HepG2 (cell line): Measurements from ENCODE around the gene TCEA3. TPM values are rescaled to one million over a fixed set of nuclear protein-coding genes. Genes with fewer than 3 reads are reported as not detected.

Source experiments
- ARID2 ChIP-seq: sonication (generic); formaldehyde crosslinking; IDR thresholded peaks from 2 replicates; pipeline ENCODE4 v1.8.1; 2022; ENCODE audit warnings: mild to moderate bottlenecking, missing genetic modification reagents, borderline replicate concordance
- ARNTL ChIP-seq: sonication (generic); formaldehyde crosslinking; IDR thresholded peaks from 2 replicates; pipeline ENCODE4 v1.4.0; 2020; ENCODE audit warnings: mild to moderate bottlenecking, missing genetic modification reagents
- CCDC6 ChIP-seq: sonication (generic); formaldehyde crosslinking; IDR thresholded peaks from 2 replicates; pipeline ENCODE4 v1.8.1; 2022; ENCODE audit warnings: mild to moderate bottlenecking, missing genetic modification reagents, moderate library complexity
- ETV5 ChIP-seq: IDR thresholded peaks from 2 replicates; pipeline ENCODE4 v1.6.1; 2018; ENCODE audit warnings: missing biosample characterization, missing genetic modification reagents, inconsistent platforms, borderline replicate concordance
- GATAD1 ChIP-seq: IDR thresholded peaks from 2 replicates; pipeline ENCODE4 v1.6.1; 2016; ENCODE audit warnings: missing genetic modification reagents, missing compliant biosample characterization
- KAT8 ChIP-seq: IDR thresholded peaks from 2 replicates; pipeline ENCODE4 v1.6.1; 2016; ENCODE audit warnings: missing genetic modification reagents, missing compliant biosample characterization
- KLF11 ChIP-seq: IDR thresholded peaks from 2 replicates; pipeline ENCODE4 v1.6.1; 2016; ENCODE audit warnings: missing compliant biosample characterization
- PLSCR1 ChIP-seq: sonication (generic); formaldehyde crosslinking; IDR thresholded peaks from 2 replicates; pipeline ENCODE4 v1.5.0; 2020; ENCODE audit warnings: missing genetic modification reagents, mild to moderate bottlenecking, borderline replicate concordance
- PRPF4 ChIP-seq: fragments of 200-400 bp; formaldehyde crosslinking; IDR thresholded peaks from 2 replicates; pipeline ENCODE4 v1.6.1; 2016; ENCODE audit warnings: low read length, low read depth; ENCODE audit not compliant: poor library complexity, severe bottlenecking
- PTBP1 ChIP-seq: fragments of 200-400 bp; formaldehyde crosslinking; IDR thresholded peaks from 2 replicates; pipeline ENCODE4 v1.6.1; 2018; ENCODE audit warnings: low read length, low read depth; ENCODE audit not compliant: poor library complexity, severe bottlenecking
- SIX4 ChIP-seq: sonication (generic); formaldehyde crosslinking; IDR thresholded peaks from 2 replicates; pipeline ENCODE4 v1.4.0; 2020; ENCODE audit warnings: missing genetic modification reagents
- SYNCRIP ChIP-seq: fragments of 200-400 bp; formaldehyde crosslinking; IDR thresholded peaks from 2 replicates; pipeline ENCODE4 v1.6.1; 2018; ENCODE audit warnings: mild to moderate bottlenecking, low read depth, low read length; ENCODE audit not compliant: insufficient read depth
- TARDBP ChIP-seq: sonication (generic); formaldehyde crosslinking; IDR thresholded peaks from 2 replicates; pipeline ENCODE4 v1.8.0; 2022; ENCODE audit warnings: mild to moderate bottlenecking, missing genetic modification reagents
- XBP1 ChIP-seq: sonication (generic); formaldehyde crosslinking; IDR thresholded peaks from 2 replicates; pipeline ENCODE4 v1.5.0; 2020; ENCODE audit warnings: missing genetic modification reagents
- ZFX ChIP-seq: sonication (generic); formaldehyde crosslinking; IDR thresholded peaks from 2 replicates; pipeline ENCODE4 v1.4.0; 2020; ENCODE audit warnings: mild to moderate bottlenecking, low read depth, missing genetic modification reagents, moderate library complexity
- ZNF121 ChIP-seq: sonication (generic); formaldehyde crosslinking; IDR thresholded peaks from 2 replicates; pipeline ENCODE4 v1.5.0; 2020; ENCODE audit warnings: mild to moderate bottlenecking, missing genetic modification reagents
- ZNF230 ChIP-seq: sonication (generic); formaldehyde crosslinking; IDR thresholded peaks from 2 replicates; pipeline ENCODE4 v1.4.0; 2020; ENCODE audit warnings: mild to moderate bottlenecking, missing genetic modification reagents
- ZNF275 ChIP-seq: sonication (generic); formaldehyde crosslinking; IDR thresholded peaks from 2 replicates; pipeline ENCODE4 v1.8.0; 2022; ENCODE audit warnings: missing genetic modification reagents, mild to moderate bottlenecking, inconsistent platforms, borderline replicate concordance
- ZNF451 ChIP-seq: sonication (generic); formaldehyde crosslinking; IDR thresholded peaks from 2 replicates; pipeline ENCODE4 v1.5.0; 2020; ENCODE audit warnings: mild to moderate bottlenecking, missing genetic modification reagents
- ZNF615 ChIP-seq: sonication (generic); formaldehyde crosslinking; IDR thresholded peaks from 2 replicates; pipeline ENCODE4 v1.5.0; 2020; ENCODE audit warnings: mild to moderate bottlenecking, missing genetic modification reagents, borderline replicate concordance
- ZNF629 ChIP-seq: sonication (generic); formaldehyde crosslinking; conservative IDR thresholded peaks from 2 replicates; pipeline ENCODE4 v1.5.0; 2020; ENCODE audit warnings: missing genetic modification reagents
- ZNF713 ChIP-seq: sonication (generic); formaldehyde crosslinking; IDR thresholded peaks from 2 replicates; pipeline ENCODE4 v1.4.0; 2020; ENCODE audit warnings: mild to moderate bottlenecking, missing genetic modification reagents
- polyA plus RNA-seq, 8 experiments: library from polyadenylated mRNA; depleted of rRNA in 3 of 8; stranded (reverse) in 7 of 8; unstranded in 1 of 8; fragments of >200 nt; fragmentation: Illumina TruSeq in 4 of 8; extraction: Trizol in 4 of 8; gene quantifications; 2 replicates each; pipeline versions ENCODE4 v1.2.1 to v1.2.3, GENCODE V29; 2011 to 2016; ENCODE audit warnings: low read depth in 4 of 8, missing spikeins in 1 of 8, mixed read lengths in 1 of 8; ENCODE audit not compliant: insufficient read depth in 1 of 8
- total RNA-seq, 5 experiments: library from RNA; depleted of rRNA; stranded (reverse); fragments of >200 nt; fragmentation: Illumina TruSeq; extraction: Trizol; gene quantifications; 2 replicates each; pipeline ENCODE4 v1.2.3, GENCODE V29; 2016; ENCODE audit warnings: low read depth in 1 of 5
- TF ChIP-seq, protein P1 (sequence below): sonication (generic); formaldehyde crosslinking; IDR thresholded peaks from 2 replicates; pipeline ENCODE4 v1.8.1; 2023; ENCODE audit warnings: mild to moderate bottlenecking, moderate library complexity, missing genetic modification reagents
- TF ChIP-seq, protein P2 (sequence below): fragments of 450-650 bp; IDR thresholded peaks from 2 replicates; pipeline ENCODE4 v1.6.1; 2016

Gene TCEA3
- total and polyA plus RNA-seq, 2 of the 13 experiments (the other 11 are each of a cell fraction or from before 2014, with no cell fraction given): 55.5 to 84.6 TPM

DNA sequence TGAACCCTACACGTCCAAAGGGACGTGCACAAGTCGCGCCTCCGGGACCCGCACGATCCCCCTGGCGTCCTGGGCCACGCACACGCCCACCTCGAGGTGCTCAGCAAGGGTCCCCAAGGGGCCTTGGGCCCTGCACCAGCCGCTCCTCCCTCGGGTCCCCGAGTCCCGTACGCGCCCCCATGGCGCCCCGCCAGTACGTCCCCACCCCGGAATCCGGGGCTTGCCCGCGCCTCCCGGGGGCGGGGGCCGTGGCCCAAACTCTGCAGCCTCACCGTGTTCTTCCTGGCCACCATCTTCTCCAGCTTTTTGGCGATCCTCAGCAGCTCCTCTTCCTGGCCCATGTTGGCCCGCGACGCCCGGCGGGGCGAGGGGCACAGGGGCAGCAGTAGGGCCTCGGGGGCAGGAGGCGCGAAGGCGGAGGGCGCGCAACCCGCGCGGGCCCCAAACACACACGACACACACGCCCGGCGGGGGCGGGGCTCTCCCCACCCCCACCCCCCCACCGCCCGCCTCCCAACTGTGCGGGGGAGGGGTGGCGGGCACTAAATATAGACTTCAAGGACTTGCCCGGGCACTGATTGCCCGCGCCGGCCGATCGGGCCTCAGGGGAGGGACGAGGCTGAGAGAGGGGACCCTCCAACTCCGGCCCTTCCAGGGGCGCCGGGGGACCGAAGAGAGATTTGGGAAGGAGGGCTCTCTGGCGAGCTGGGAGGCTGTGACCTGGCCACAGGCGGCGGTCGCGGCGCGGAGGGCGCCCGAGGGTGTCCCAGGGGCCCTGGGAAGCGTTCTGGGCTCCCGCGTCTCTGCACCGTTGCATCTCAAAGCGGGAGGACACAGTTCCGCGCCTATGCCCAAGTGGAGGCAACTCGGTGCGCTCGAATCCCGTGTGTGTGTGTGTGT, at the start of gene TCEA3 (continued):
- TF ChIP-seq ARID2 (CRISPR knock-in tag) (0 out of 2 replicates have a peak, but pooled peaks have one; percentile 44), ZNF121 (CRISPR knock-in tag) (no peak), ZNF230 (CRISPR knock-in tag) (0 out of 2 replicates have a peak, but pooled peaks have one; percentile 51), ZNF713 (CRISPR knock-in tag) (no peak), SYNCRIP (no peak), ETV5 (no peak), ZFX (CRISPR knock-in tag) (peak; percentile 70), ARNTL (CRISPR knock-in tag) (0 out of 2 replicates have a peak, but pooled peaks have one; percentile 23), ZNF629 (CRISPR knock-in tag) (no peak), PRPF4 (no peak), ZNF275 (no peak), CCDC6 (CRISPR knock-in tag) (no peak; the same call in 1 of the 2 replicates), KLF11 (CRISPR knock-in tag) (no peak), TARDBP (CRISPR knock-in tag) (no peak), GATAD1 (no peak), XBP1 (no peak), PTBP1 (no peak), ZNF615 (no peak), KAT8 (CRISPR knock-in tag) (peak; percentile 48; the same call in 1 of the 2 replicates), PLSCR1 (no peak), SIX4 (CRISPR knock-in tag) (no peak), ZNF451 (no peak)
- TF ChIP-seq, protein P1, sequence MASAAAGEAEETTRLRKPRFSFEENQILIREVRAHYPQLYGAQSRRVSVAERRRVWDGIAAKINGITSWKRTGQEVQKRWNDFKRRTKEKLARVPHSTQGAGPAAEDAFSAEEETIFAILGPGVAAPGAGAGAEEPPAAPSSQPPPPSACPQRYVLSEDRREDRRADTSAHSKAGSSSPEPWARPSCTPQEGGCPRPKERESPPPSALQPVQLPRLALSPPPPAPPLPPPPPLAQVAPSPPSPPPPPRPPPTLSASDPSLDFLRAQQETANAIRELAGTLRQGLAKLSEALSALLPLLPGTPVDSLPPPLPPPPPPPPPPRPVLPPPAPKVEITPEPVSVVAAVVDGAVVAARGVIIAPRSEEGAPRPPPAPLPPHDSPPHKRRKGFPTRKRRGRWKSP (CRISPR knock-in tag): 0 out of 2 replicates have a peak, but pooled peaks have one; percentile 23
- TF ChIP-seq, protein P2, sequence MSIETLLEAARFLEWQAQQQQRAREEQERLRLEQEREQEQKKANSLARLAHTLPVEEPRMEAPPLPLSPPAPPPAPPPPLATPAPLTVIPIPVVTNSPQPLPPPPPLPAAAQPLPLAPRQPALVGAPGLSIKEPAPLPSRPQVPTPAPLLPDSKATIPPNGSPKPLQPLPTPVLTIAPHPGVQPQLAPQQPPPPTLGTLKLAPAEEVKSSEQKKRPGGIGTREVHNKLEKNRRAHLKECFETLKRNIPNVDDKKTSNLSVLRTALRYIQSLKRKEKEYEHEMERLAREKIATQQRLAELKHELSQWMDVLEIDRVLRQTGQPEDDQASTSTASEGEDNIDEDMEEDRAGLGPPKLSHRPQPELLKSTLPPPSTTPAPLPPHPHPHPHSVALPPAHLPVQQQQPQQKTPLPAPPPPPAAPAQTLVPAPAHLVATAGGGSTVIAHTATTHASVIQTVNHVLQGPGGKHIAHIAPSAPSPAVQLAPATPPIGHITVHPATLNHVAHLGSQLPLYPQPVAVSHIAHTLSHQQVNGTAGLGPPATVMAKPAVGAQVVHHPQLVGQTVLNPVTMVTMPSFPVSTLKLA: no peak
